Panc1 (cell line): ENCODE results near the gene AGAP1.

Experiments
- POLR2AphosphoS5 ChIP-seq: IDR thresholded peaks from 2 replicates; pipeline ENCODE4 v1.6.1; 2012; ENCODE audit warnings: mild to moderate bottlenecking, low read depth, low read length, moderate library complexity
- TF ChIP-seq, protein P1 (sequence below), 2 experiments: IDR thresholded peaks; 2 replicates each; pipeline ENCODE4 v1.6.1; 2011 to 2012; ENCODE audit warnings: low read depth in 2 of 2, control low read depth in 1 of 2, low read length in 1 of 2, mild to moderate bottlenecking in 1 of 2, moderate library complexity in 1 of 2; ENCODE audit not compliant: insufficient read depth in 1 of 2
- TF ChIP-seq, protein P2 (sequence below): fragments of 450-650 bp; IDR thresholded peaks from 2 replicates; pipeline ENCODE4 v1.5.1; 2017; ENCODE audit warnings: mild to moderate bottlenecking

DNA sequence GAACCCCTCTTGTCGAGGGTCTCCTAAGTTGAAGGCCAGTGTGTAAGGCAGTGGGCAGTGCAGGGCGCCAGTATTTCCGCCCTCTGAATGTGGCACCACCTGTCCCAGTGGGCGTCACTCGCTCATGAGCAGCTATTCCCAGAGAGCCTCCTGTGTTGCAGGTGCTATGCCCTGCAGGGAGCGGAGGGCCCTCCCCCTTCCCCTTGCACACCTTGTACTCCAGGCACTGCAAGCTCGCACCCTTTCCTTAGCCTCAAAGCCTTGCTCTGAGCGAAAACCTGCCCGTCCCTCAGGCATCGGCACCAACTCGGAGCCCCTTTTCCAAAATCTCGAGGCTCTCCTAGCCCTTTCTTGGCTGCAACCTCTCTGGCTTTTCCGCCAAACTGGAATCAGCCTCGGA, 282.7 kb downstream of the AGAP1 start:
- TF ChIP-seq, protein P1, sequence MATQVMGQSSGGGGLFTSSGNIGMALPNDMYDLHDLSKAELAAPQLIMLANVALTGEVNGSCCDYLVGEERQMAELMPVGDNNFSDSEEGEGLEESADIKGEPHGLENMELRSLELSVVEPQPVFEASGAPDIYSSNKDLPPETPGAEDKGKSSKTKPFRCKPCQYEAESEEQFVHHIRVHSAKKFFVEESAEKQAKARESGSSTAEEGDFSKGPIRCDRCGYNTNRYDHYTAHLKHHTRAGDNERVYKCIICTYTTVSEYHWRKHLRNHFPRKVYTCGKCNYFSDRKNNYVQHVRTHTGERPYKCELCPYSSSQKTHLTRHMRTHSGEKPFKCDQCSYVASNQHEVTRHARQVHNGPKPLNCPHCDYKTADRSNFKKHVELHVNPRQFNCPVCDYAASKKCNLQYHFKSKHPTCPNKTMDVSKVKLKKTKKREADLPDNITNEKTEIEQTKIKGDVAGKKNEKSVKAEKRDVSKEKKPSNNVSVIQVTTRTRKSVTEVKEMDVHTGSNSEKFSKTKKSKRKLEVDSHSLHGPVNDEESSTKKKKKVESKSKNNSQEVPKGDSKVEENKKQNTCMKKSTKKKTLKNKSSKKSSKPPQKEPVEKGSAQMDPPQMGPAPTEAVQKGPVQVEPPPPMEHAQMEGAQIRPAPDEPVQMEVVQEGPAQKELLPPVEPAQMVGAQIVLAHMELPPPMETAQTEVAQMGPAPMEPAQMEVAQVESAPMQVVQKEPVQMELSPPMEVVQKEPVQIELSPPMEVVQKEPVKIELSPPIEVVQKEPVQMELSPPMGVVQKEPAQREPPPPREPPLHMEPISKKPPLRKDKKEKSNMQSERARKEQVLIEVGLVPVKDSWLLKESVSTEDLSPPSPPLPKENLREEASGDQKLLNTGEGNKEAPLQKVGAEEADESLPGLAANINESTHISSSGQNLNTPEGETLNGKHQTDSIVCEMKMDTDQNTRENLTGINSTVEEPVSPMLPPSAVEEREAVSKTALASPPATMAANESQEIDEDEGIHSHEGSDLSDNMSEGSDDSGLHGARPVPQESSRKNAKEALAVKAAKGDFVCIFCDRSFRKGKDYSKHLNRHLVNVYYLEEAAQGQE (IDR thresholded peaks at IDR 0.05; ENCODE audit: insufficient read depth in 1 of 2, low read depth in 2 of 2, low read length in 1 of 2): no peak
- TF ChIP-seq, protein P2, sequence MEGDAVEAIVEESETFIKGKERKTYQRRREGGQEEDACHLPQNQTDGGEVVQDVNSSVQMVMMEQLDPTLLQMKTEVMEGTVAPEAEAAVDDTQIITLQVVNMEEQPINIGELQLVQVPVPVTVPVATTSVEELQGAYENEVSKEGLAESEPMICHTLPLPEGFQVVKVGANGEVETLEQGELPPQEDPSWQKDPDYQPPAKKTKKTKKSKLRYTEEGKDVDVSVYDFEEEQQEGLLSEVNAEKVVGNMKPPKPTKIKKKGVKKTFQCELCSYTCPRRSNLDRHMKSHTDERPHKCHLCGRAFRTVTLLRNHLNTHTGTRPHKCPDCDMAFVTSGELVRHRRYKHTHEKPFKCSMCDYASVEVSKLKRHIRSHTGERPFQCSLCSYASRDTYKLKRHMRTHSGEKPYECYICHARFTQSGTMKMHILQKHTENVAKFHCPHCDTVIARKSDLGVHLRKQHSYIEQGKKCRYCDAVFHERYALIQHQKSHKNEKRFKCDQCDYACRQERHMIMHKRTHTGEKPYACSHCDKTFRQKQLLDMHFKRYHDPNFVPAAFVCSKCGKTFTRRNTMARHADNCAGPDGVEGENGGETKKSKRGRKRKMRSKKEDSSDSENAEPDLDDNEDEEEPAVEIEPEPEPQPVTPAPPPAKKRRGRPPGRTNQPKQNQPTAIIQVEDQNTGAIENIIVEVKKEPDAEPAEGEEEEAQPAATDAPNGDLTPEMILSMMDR: no peak
- no peak for TF ChIP-seq POLR2AphosphoS5
